Measurements from ENCODE around the gene REEP6.
A peak's percentile ranks its signal among the peaks of the same experiment; 100 is the strongest.

The REEP6 gene

GRCh38 chr19:1491114-1491848 lies at the start of gene REEP6:
Gene REEP6 (plus strand): TSS chr19:1491181. CDS start chr19:1491270, 89 bp downstream.
- DNase-seq (ENCODE audit: low spot score): no peak

DNA sequence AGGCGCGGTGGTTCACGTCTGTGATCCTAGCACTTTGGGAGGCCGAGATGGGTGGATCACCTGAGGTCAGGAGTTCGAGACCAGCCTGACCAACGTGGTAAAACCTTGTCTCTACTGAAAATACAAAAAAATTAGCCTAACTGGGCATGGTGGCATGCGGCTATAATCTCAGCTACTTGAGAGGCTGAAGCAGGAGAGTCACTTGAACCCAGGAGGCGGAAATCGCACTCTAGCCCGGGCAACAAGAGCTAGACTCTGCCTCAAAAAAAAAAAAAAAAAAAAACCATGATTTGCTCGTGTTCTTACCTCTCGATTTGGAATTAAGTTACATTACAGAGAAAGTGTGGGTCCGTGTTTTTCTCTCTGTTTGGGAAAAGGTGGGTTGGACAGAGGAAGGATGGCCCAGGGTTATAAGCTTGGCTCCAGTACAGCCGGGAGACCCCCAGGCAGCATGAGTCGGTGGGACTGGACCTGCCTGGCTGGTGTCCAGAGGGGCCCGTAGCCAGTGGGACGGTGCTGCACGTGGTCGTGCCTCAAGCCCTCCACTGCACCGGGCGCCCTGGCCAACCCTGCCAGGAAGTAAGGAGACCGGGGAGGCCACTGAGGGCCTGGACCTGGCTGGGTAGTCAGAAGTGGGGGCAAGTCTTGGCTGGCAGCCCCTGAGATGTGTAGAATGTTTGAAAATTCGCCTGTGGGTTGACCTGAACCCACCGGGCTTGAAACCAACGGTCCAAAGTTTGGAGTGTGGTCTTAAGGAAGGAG lies 49.1 kb upstream of the REEP6 start:
- DNase-seq (ENCODE audit: low spot score): no peak

DNA sequence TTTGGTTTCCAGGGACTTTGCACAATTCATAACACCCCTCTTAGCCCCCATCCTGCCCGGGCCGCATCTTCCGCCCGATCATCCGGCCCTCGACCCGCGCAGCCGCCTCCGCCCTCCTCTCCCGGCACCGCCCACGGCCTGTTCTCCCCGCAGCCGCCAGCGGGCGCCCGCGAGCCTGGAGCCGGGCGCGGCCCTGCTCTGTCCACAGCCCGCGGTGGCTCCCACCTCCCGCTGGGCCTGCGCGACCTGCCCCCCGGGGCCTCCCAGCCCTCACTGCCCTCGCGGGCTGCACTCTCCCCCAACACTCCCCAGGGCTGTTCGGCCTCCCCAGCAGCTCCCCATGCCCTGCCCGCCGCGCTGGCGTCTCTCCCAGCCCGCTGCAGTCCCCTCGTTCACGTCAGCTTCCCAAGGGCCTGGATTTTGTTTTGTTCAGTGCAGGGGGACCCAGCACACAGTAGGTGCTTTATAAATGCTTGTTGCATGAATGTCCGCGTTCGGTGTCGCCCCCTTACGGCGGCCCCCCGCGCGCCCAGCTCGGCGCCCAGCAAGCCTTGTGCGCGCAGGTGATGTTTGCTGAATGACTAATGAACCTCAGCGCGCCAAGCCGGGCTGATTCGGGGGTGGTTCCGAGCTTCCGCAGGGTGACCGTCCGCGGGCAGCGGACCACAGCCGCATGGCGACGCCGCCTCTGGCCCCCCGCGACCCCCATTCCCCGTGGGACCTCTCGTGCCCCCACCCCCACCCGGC lies 45.6 kb upstream of the REEP6 start:
- peak; percentile 73 for DNase-seq (ENCODE audit: low spot score)

- DNase-seq (ENCODE audit: low spot score): peak; percentile 58
These were observed 44.9 kb upstream of the REEP6 start for GRCh38 chr19:1445932-1446712.

DNA sequence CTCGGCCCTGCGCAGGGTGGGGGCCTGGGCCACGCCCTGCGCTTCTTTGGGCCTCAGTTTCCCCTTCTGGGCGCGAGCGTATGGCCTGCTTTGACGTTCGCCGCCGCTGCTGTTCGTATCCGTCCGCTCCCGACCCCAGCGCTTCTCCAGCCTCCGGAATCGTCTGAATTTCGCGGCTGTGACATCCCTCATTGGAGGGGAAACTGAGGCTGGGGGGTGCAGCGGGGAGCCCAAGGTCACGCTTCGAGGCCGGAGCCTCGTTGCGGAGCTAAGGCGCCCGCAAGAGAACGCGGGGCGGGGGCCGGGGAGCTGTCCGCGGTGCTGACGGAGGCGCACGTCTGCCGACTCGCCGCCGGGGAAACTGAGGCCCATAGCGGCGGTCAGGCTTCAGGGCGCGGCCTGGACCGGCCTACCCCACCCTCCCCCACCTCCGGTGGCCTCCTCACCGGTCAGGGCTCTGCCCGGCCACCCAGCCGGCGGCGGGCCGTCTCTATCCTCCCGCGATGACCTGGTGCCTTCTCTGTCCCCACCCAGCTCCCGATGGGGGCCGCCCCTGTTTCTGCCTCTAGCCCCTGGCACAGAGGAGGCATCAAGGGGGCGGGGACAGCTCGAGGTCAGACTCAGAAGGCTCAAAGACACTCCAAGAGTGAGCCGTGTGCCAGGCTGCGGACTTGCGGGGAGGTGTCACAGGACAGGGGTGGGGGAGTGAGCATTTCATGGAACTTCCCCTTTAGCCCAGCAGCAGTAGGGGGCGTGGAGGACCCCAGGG lies 44.1 kb upstream of the REEP6 start:
- DNase-seq (ENCODE audit: low spot score): no peak

DNA sequence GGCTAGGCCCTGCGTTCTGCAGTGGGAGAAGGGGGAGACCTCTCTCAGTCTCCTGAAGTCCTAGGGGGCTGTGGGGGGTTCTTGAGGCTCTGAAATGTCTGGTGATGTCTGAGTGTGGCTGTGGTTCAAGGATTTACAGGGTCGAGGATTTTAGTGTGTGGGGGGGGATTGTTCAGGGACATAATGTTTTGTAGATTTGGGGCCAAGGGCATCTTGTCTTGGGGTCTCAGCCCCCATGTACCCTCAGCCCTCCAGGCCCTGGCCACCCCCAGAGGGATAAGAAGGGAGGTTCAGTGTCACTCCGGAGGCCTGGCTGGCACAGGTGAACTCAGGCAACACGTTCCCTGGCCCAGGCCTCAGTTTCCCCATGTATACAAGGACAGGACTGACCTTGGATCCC lies 43.5 kb upstream of the REEP6 start:
- DNase-seq (ENCODE audit: low spot score): no peak

GRCh38 chr19:1447944-1448343 lies 43.0 kb upstream of the REEP6 start:
- no peak for DNase-seq (ENCODE audit: low spot score)

GRCh38 chr19:1449467-1450442 lies 41.2 kb upstream of the REEP6 start, which contains the start of gene APC2:
Gene APC2 (plus strand): TSS chr19:1450121. CDS start chr19:1453002, 2,881 bp downstream.
- peak; percentile 90 for DNase-seq (ENCODE audit: low spot score)

DNA sequence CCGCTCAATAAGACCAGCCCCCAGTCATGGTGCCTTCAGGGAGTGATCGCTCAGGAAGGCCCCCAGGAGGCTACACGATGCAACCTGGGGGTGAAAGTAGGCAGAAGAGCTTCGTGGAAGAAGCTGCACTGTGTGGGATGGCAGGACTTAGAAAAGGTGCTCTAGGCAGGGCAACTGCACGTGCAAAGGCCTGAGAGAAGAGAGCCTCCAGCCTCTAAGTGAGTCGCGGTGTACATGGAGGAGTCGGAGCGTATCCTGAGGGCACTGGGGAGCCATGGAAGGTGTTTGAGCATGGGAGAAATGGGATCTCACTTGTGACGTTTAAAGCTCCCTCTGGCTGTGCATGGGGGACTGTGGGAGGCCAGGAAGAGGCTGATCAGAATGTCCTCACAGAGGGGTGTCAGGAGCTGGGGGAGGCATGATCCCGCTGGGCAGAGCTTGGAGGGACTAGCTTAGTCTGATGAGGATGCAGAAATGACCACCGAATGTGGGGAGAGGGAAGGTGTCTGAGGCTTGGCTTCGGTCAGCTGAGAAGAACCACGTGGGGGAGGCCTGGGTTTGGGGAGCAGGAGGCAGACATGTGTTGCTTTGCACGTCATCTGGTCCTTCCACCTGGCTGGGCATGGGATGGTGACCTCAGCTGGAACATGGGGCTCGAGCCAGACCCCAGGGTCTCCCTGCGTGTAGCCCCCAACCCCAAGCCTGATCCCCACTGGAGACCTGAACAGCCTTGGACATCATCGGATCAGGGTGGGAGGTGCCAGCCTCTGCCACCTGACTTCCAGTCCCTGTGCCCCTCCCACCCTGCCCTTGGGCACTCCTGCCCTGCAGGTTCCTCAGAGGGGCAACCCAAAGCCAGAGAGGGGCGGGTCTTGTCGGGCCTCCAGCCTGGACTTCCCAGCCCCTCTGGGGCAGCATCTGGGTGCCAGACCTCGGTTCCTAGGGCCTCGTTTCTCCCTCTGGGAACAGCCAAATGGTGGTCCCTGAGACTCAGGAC lies 39.9 kb upstream of the REEP6 start:
- DNase-seq (ENCODE audit: low spot score): peak; percentile 39

GRCh38 chr19:1451916-1452801 lies 38.8 kb upstream of the REEP6 start:
- peak; percentile 82 for DNase-seq (ENCODE audit: low spot score)

DNA sequence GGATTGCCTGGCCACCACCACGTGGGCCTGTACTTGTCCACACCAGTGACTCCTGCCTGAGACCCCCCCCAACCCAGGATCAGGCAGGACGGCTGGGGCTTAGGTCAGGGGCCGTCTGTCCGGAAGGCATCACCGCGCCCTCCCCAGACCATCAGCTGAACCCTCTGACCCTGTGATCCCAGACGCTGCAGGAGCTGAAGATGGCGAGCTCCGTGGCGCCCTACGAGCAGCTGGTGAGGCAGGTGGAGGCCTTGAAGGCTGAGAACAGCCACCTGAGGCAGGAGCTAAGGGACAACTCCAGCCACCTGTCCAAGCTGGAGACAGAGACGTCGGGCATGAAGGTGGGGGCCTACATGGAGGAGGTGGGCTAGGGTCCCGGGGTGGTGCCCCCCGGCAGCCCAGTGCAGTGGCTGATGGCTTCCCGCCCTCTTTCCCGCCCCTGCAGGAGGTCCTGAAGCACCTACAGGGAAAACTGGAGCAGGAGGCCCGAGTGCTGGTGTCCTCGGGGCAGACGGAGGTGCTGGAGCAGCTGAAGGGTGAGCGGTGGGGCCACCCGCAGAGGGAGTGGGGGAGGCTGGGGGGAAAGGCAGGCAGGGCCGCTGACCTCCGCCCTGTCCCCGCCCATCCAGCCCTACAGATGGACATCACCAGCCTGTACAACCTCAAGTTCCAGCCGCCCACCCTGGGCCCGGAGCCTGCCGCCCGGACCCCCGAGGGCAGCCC lies 38.0 kb upstream of the REEP6 start:
- no peak for DNase-seq (ENCODE audit: low spot score)

- peak; percentile 97 for DNase-seq (ENCODE audit: low spot score)
These were observed 37.2 kb upstream of the REEP6 start for GRCh38 chr19:1453525-1454364.

DNA sequence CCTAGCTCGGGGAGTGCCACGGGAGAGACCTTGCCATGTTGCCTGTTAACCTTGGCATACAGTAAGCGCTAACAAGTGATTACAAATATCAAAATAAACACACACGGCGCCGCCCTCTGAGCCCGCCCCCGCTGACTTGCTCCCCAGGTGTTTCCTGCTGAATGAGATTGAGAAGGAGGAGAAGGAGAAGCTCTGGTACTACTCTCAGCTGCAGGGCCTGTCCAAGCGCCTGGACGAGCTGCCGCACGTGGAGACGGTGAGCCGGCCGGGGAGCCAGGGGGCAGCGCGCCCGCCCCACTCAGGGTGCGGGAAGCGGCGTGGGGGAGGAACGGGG lies 36.0 kb upstream of the REEP6 start:
- no peak for DNase-seq (ENCODE audit: low spot score)

DNA sequence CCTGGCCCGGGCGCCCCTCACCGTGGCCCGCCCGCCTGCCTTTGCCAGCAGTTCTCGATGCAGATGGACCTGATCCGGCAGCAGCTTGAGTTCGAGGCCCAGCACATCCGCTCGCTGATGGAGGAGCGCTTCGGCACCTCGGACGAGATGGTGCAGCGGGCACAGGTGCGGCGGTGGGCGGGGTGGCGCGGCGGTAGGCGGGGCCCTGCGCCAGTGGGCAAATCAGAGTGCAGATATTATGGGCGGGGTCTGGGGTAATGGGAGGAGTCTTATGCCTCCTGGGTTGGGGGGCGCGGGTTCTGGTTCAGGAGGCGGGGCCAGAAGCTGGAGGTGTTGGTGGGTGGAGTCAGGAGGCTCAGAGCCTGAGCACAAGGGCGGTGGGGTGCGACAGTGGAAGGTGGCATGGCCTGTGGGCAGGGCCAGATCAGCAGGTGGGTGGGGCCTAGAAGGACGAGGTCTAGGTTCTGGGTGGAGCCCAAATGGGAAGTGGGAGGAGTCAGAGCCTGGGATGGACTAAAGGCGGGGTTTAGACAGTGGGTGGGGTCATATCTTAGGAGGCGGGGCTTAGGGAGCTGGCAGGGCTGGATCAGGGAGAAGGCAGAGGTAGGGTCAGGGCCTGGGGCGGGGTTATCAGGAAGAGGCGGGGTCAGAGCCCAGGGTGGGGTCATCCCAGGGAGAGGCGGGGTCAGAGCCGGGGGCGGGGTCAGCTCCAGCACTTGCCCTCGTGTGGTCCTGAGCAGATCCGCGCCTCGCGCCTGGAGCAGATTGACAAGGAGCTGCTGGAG lies 35.5 kb upstream of the REEP6 start:
- peak; percentile 67 for DNase-seq (ENCODE audit: low spot score)

All from putamen (tissue), 1 donor.